WI38 (cell line): ENCODE results near the gene CCDC50.

ENCODE experiments used
- H3K4me3 ChIP-seq: 2 replicates; pipeline ENCODE4 v1.5.1; 2011; ENCODE audit warnings: low read depth, mild to moderate bottlenecking, control low read depth, low read length
- CTCF ChIP-seq: IDR thresholded peaks from 2 replicates; pipeline ENCODE4 v1.5.1; 2012; ENCODE audit warnings: low read depth, mild to moderate bottlenecking, control low read depth, low read length

The CCDC50 gene

GRCh38 chr3:191328962-191329653 lies at the start of gene CCDC50:
Gene CCDC50, plus strand, starts transcription at chr3:191329394. Its CDS starts 281 bp downstream, at chr3:191329675.
- no peak for TF ChIP-seq CTCF

DNA sequence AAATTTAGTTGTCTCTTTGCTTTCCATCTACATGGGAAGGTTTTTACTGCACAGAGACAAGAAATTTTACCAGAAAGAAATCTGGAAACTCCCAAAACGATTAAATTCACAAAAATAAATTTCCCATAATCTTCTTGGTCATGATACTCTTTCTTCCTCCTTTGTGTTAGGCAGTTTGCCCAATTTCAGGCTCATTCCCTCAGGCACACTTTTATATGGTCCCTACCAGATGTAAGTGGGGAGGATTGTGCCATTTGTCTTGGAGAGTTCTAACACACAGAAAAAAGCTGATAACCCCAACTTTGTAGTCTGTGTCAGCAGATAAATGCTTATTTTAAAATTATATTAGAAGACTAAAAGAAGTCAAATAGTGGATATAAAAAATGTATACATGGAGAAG lies 49.1 kb upstream of the CCDC50 start:
- no peak overlapping the region for H3K4me3 ChIP-seq
- TF ChIP-seq CTCF = no peak

More at GRCh38 chr3:191328962-191329653, at the start of gene CCDC50:
- peak within 1 kb of the TSS; percentile 75 for H3K4me3 ChIP-seq

GRCh38 chr3:191280882-191281281 lies 48.3 kb upstream of the CCDC50 start:
- no peak for TF ChIP-seq CTCF
- no peak overlapping the region for H3K4me3 ChIP-seq

GRCh38 chr3:191282251-191283185 lies 46.7 kb upstream of the CCDC50 start:
- no peak for TF ChIP-seq CTCF
- no peak overlapping the region for H3K4me3 ChIP-seq

- TF ChIP-seq CTCF = no peak
- H3K4me3 ChIP-seq = no peak overlapping the region
Measured at GRCh38 chr3:191283400-191283799, 45.8 kb upstream of the CCDC50 start.

GRCh38 chr3:191290311-191291025 lies 38.7 kb upstream of the CCDC50 start:
- no peak for TF ChIP-seq CTCF
- no peak overlapping the region for H3K4me3 ChIP-seq
